Heart left ventricle (tissue), 16 donors: Measurements from ENCODE around the gene KRTAP5-8. TPM values are rescaled to one million over a fixed set of nuclear protein-coding genes. Genes with fewer than 3 reads are reported as not detected.

Experiments used
- ATAC-seq, 4 donors: fragments of 200-7000 bp; cut with Tn5 transposase; one replicate each; pipeline ENCODE4 v1.9.1; 2020 to 2022; ENCODE audit warnings: moderate library complexity in 4 of 4, mild to moderate bottlenecking in 3 of 4, moderate number of reproducible peaks in 1 of 4
- DNase-seq, 5 donors: peaks; one replicate each; pipeline ENCODE4 v3.0.0-alpha.2; 2020
- H3K27ac ChIP-seq, 12 donors: fragments of 200-600 bp; sonication (generic) in 4 of 12; one replicate each; pipeline versions ENCODE4 v1.5.0 to v1.8.0; 2016 to 2022; ENCODE audit warnings: mild to moderate bottlenecking in 2 of 12
- H3K27me3 ChIP-seq, 9 donors: fragments of 200-600 bp; sonication (generic) in 2 of 9; one replicate each; pipeline versions ENCODE4 v1.5.1 to v1.8.0; 2016 to 2022; ENCODE audit warnings: mild to moderate bottlenecking in 3 of 9
- H3K36me3 ChIP-seq, 9 donors: fragments of 200-600 bp; sonication (generic) in 2 of 9; one replicate each; pipeline versions ENCODE4 v1.5.0 to v1.8.0; 2018 to 2022; ENCODE audit warnings: mild to moderate bottlenecking in 2 of 9
- H3K4me1 ChIP-seq, 12 donors: fragments of 200-600 bp; sonication (generic) in 4 of 12; one replicate each; pipeline versions ENCODE4 v1.5.0 to v1.8.0; 2016 to 2022; ENCODE audit warnings: mild to moderate bottlenecking in 3 of 12
- H3K4me3 ChIP-seq, 12 donors: fragments of 200-600 bp; sonication (generic) in 4 of 12; one replicate each; pipeline versions ENCODE4 v1.5.0 to v1.8.0; 2017 to 2022; ENCODE audit warnings: mild to moderate bottlenecking in 9 of 12, moderate library complexity in 4 of 12
- H3K9me3 ChIP-seq, 12 donors: fragments of 200-600 bp; sonication (generic) in 4 of 12; one replicate each; pipeline versions ENCODE4 v1.5.0 to v1.8.0; 2016 to 2022; ENCODE audit warnings: mild to moderate bottlenecking in 1 of 12
- POLR2A ChIP-seq, 2 donors: fragments of 450-650 bp; IDR thresholded peaks; one replicate each; pipeline ENCODE4 v1.6.1; 2017; ENCODE audit warnings: antibody characterized with exemption in 2 of 2, mild to moderate bottlenecking in 2 of 2, moderate library complexity in 2 of 2
- WGBS, 4 donors: extraction: QIAGEN DNeasy Blood & Tissue Kit in 2 of 4; methylation state at CpG; one replicate each; pipeline versions ENCODE4 v1.1.5 to v1.1.7; 2013 to 2018; 5-methylcytosine and 5-hydroxymethylcytosine counted together
- intact Hi-C, 10 donors: fragments of 100-400 bp; cut with DNase I; formaldehyde crosslinking; loops; one replicate each; pipeline versions ENCODE4 v1.11.1 to v1.14.2; 2022
- polyA plus RNA-seq, 2 donors: library from polyadenylated mRNA; stranded (reverse); fragments of 200-250 nt; gene quantifications; one replicate each; pipeline ENCODE4 v1.2.3, GENCODE V29; 2013
- total RNA-seq, 9 donors: library from RNA; depleted of rRNA in 2 of 9; stranded (reverse); fragments of >200 nt in 2 of 9; fragmentation: NEBNext Ultra II Directional in 3 of 9; extraction: Animal tissue kit (Norgen Biotek cat#: 25700) in 3 of 9; gene quantifications; one replicate each; pipeline versions ENCODE4 v1.1.0 to v1.2.4, GENCODE V29; 2016 to 2023
- TF ChIP-seq, protein P1 (sequence below), 12 donors: fragments of 200-600 bp; sonication (generic) in 4 of 12; IDR thresholded peaks; one replicate each; pipeline versions ENCODE4 v1.5.0 to v1.8.0; 2018 to 2022; ENCODE audit warnings: antibody characterized with exemption in 12 of 12, mild to moderate bottlenecking in 5 of 12
- donor health status: ischemic (EF 13 %, LVEDD 7.1; RV severe dilation, severe dysfunction).
- donor health status: healthy with polysubstance abuse.
- donor health status: DM: no; HTN: yes; CAD: no.
- donor health status: DM: no; HTN: no; CAD: no.
- donor health status: ischemic (EF 25% LVEDD 6.9; RV normal size, moderate dysfunction).
- donor health status: ischemic (EF 25% LVEDD 5.7; RV mildly dilated, moderate dysfunction).
- donor health status: healthy.
- donor health status: DM: yes; HTN: yes; CAD: no.
- donor health status: ischemic (EF 35%, LVEDD 5.7; RV mildly dilated, moderate dysfunction).
- donor health status: nonischemic (EF 11% LVEDD 7.7; RV severe dilation, severe dysfunction).
- donor health status: DM: yes; HTN: yes; CAD: no.
- donor health status: PGD.
- donor health status: ischemic (EF 29% LVEDD 5.4; RV normal size, mild dysfunction).
- donor health status: nonischemic (EF 23%, LVEDD 6.1; RV moderate dilation, normal function).

Gene KRTAP5-8
- total and polyA plus RNA-seq, 11 donors = 0.19 TPM; not detected in 10

DNA sequence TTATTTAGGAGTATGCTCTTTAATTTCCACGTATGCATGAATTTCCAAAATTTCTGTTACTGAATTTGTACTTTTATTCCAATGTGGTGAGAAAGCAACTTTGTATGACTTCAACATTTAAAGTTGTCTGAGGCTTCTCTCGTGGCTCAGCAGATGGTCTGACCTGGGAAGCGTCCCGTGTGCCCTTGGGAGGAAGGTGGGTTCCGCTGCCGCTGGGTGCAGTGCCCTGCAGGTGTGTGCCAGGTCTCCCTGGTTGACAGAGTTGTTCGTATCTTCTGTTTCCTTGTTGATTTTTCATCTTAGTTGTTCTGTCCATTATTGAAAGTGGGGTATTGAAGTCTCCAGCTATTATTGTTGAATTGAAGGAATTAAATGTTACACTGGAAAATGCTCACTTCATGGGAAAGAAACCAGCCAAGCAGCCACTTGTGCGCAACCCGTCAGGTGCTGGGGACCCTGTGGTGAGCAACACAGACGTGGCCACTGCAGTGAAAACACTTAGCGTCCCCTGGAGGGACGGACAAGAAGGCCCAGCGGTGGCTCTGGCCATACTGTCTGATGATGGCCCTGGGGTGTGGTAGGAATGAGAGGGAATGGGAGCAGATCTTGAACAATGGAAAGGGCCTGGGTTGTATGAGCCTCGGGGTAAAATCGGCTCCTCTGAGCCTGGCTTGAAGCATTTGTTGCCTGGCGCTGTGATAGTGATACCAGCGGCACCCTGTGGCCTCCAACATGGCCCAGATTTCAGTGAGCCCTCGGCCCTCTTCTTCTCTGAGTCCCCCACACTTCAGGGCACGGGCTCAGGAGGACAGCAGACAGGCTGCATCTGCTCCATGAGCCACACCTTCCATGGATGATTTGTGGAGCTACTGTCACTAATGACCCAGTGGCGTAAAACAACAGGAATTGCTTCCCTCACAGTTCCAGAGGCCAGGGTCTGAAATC, 42.3 kb upstream of the KRTAP5-8 start:
- Histone ChIP-seq H3K27me3 (no peaks in the 10 kb centered on the region), H3K36me3 (peaks cover 0 to 99% (median 89%) of the 10 kb centered on the region in 9 donors), H3K9me3 (no peaks in the 10 kb centered on the region), H3K4me3 (no peak overlapping the region), H3K4me1 (peaks cover 0 to 10% (median 0%) of the 10 kb centered on the region in 12 donors), H3K27ac (no peak overlapping the region)
- TF ChIP-seq POLR2A (IDR thresholded peaks at IDR 0.05) = no peak
- TF ChIP-seq, protein P1, sequence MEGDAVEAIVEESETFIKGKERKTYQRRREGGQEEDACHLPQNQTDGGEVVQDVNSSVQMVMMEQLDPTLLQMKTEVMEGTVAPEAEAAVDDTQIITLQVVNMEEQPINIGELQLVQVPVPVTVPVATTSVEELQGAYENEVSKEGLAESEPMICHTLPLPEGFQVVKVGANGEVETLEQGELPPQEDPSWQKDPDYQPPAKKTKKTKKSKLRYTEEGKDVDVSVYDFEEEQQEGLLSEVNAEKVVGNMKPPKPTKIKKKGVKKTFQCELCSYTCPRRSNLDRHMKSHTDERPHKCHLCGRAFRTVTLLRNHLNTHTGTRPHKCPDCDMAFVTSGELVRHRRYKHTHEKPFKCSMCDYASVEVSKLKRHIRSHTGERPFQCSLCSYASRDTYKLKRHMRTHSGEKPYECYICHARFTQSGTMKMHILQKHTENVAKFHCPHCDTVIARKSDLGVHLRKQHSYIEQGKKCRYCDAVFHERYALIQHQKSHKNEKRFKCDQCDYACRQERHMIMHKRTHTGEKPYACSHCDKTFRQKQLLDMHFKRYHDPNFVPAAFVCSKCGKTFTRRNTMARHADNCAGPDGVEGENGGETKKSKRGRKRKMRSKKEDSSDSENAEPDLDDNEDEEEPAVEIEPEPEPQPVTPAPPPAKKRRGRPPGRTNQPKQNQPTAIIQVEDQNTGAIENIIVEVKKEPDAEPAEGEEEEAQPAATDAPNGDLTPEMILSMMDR (IDR thresholded peaks at IDR 0.05) = no peak
- DNase-seq (peak in 1 of 5 donors; percentile 10), ATAC-seq (no peak)
- intact Hi-C loops = no loop called here
- WGBS, 4 donors = 95 to 96% (median 96%) methylated on average over 17 to 20 of the region's 20 CpGs

DNA sequence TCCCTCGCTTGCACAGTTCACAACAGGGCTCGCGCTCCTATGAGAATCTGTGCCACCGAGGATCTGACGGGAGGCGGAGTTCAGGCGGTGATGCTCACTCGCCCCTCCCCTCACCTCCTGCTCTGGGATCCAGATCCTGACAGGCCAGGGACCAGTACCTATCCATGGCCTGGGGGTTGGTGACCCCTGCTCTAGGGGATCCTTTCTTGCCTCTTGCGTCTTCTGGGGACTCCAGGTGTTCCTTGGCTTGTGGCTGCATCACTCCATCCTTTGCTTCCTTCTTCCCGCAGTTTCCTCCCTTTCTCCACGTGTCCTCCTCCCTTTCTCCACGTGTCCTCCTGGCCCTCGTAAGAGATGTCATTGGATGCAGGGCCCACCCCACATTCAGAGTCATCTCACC, 41.4 kb upstream of the KRTAP5-8 start:
- no peak for ATAC-seq
- WGBS, 4 donors = 97 to 98% (median 98%) methylated on average over 13 of the region's 13 CpGs
- no peak overlapping the region for H3K4me3 ChIP-seq
- no peak for DNase-seq
- intact Hi-C loops = no loop called here
- H3K4me1 ChIP-seq = peaks cover 0 to 17% (median 3%) of the 10 kb centered on the region in 12 donors
- H3K36me3 ChIP-seq = peaks cover 0 to 99% (median 88%) of the 10 kb centered on the region in 9 donors
- no peaks in the 10 kb centered on the region for H3K27me3 ChIP-seq
- H3K27ac ChIP-seq = no peak overlapping the region
- no peaks in the 10 kb centered on the region for H3K9me3 ChIP-seq
- TF ChIP-seq POLR2A (IDR thresholded peaks at IDR 0.05) = no peak
- TF ChIP-seq, protein P1 (IDR thresholded peaks at IDR 0.05) = no peak

DNA sequence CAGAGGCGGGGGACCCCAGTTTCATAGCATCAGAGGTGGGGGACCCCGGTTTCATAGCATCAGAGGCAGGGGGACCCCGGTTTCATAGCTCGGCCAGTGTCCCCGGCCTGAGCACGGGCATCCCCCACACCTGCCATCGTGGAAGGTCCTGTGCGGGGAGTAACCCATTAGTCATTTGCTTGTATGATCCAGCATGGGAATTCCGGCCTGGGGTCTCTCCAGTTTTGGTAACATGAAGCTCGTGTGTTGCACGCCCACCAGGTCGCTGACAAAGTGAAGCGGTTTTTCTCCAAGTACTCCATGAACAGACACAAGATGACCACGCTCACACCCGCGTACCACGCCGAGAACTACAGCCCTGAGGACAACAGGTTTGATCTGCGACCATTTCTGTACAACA, 39.7 kb upstream of the KRTAP5-8 start:
- H3K9me3 ChIP-seq = no peaks in the 10 kb centered on the region
- no peak for DNase-seq
- no peak overlapping the region for H3K27ac ChIP-seq
- H3K4me3 ChIP-seq = no peak overlapping the region
- H3K36me3 ChIP-seq = peaks cover 0 to 90% (median 74%) of the 10 kb centered on the region in 9 donors
- WGBS, 4 donors = 97 to 99% (median 97%) methylated on average over 18 to 19 of the region's 19 CpGs
- no peaks in the 10 kb centered on the region for H3K27me3 ChIP-seq
- peaks cover 0 to 17% (median 3%) of the 10 kb centered on the region in 12 donors for H3K4me1 ChIP-seq
- TF ChIP-seq, protein P1 (IDR thresholded peaks at IDR 0.05) = no peak
- no peak for TF ChIP-seq POLR2A (IDR thresholded peaks at IDR 0.05)
- ATAC-seq = no peak
- intact Hi-C loops = no loop called here

DNA sequence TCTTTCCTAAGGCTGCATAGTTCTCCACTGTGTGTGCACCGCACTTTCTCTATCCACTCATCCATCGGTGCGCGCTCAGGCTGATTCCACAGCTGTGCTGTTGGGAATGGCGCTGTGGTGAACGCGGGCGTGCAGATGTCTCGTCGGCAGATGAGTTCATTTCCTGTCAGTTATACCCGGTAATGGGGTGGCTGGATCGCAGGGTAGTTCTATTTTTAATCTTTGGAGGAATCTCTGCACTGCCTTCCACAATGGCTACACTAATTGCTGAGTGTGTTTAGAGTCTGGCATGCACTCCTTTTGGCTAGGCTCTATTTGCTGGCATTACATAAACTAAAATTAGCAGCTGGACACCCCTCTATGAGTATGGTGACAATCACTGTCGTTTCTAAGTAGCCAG, 38.7 kb upstream of the KRTAP5-8 start:
- TF ChIP-seq, protein P1 (IDR thresholded peaks at IDR 0.05) = no peak
- no peak for TF ChIP-seq POLR2A (IDR thresholded peaks at IDR 0.05)
- H3K27ac ChIP-seq = no peak overlapping the region
- no peaks in the 10 kb centered on the region for H3K27me3 ChIP-seq
- DNase-seq (no peak), ATAC-seq (peak in 2 of 4 donors; percentile 33 to 57)
- WGBS, 4 donors = 54 to 66% (median 64%) methylated on average over 13 of the region's 13 CpGs
- peaks cover 0 to 85% (median 69%) of the 10 kb centered on the region in 9 donors for H3K36me3 ChIP-seq
- H3K4me1 ChIP-seq = peaks cover 0 to 19% (median 3%) of the 10 kb centered on the region in 12 donors
- H3K9me3 ChIP-seq = no peaks in the 10 kb centered on the region
- H3K4me3 ChIP-seq = no peak overlapping the region
- intact Hi-C loops = no loop called here
